ENCODE data around the gene TRUB2. TPM values are rescaled to one million over a fixed set of nuclear protein-coding genes. Genes with fewer than 3 reads are reported as not detected.

Gene TRUB2
- total and polyA plus RNA-seq, 2 of the 13 experiments (the other 11 are each of a cell fraction or from before 2014, with no cell fraction given) = 22.3 to 41.2 TPM

DNA sequence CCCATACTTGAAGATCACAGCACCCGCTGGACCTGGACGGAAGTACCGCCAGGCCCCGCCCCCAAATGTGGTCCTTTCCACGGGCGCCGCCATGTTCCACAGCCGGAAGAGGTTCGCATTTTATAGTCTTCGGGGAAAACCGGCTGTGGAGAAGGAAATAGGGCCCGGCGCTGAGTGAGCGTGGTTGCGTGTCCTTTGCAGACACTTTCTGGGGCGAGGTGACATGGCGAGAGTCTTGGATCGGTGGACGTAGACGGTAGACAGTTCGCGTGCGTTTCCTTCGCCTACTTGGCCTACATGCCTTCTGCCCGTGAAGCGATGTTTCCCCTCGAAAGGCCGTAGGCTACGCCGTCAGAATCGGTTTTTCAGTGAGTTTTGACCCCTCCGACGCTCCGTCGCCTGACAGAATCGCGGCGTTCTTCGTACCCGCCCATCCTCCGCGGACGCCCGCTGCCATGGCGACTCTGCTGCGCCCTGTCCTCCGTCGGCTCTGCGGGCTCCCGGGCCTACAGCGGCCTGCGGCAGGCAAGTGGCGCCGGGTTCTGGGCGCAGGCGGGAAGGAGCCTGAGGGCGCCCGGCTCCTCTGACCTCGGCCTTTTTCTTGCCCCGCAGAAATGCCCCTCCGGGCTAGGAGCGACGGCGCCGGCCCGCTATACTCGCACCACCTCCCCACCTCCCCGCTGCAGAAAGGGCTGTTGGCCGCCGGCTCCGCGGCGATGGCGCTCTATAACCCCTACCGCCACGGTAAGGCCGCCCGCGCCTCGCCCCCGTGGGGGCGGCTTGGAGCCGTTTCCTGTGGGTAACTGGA is at the start of gene TRUB2, which contains the start of gene COQ4 (continued):
- TF ChIP-seq ZNF121 (CRISPR knock-in tag; IDR thresholded peaks at IDR 0.05) (peak; percentile 78; the same call in 1 of the 2 replicates), JARID2 (CRISPR knock-in tag; IDR thresholded peaks at IDR 0.05; ENCODE audit: insufficient replicate concordance) (no peak), ZNF556 (CRISPR knock-in tag; IDR thresholded peaks at IDR 0.05; ENCODE audit: borderline replicate concordance) (peak; percentile 95), RCOR2 (CRISPR knock-in tag; IDR thresholded peaks at IDR 0.05) (no peak), ZNF660 (CRISPR knock-in tag; IDR thresholded peaks at IDR 0.05; ENCODE audit: borderline replicate concordance, low read depth) (no peak), FOXA1 (IDR thresholded peaks at IDR 0.05) (no peak), FOXA1 (CRISPR knock-in tag; IDR thresholded peaks at IDR 0.05) (no peak), DNMT1 (CRISPR knock-in tag; IDR thresholded peaks at IDR 0.05) (0 out of 2 replicates have a peak, but pooled peaks have one; percentile 65), ZNF788 (CRISPR knock-in tag; IDR thresholded peaks at IDR 0.05; ENCODE audit: borderline replicate concordance) (peak; percentile 93; the same call in 1 of the 2 replicates), ZNF615 (CRISPR knock-in tag; IDR thresholded peaks at IDR 0.05; ENCODE audit: borderline replicate concordance) (no peak; the same call in none of the 2 replicates), GATA4 (IDR thresholded peaks at IDR 0.05; ENCODE audit: borderline replicate concordance, low read depth) (no peak), KDM2A (CRISPR knock-in tag; IDR thresholded peaks at IDR 0.05; ENCODE audit: borderline replicate concordance, low read depth) (peak; percentile 91; the same call in 1 of the 2 replicates), KLF15 (CRISPR knock-in tag; IDR thresholded peaks at IDR 0.05; ENCODE audit: borderline replicate concordance) (peak; percentile 84; the same call in 1 of the 2 replicates), CEBPB (IDR thresholded peaks at IDR 0.05; ENCODE audit: borderline replicate concordance, low read depth, low read length) (no peak), ARID2 (CRISPR knock-in tag; IDR thresholded peaks at IDR 0.05; ENCODE audit: borderline replicate concordance) (peak; percentile 54; the same call in 1 of the 2 replicates), ZNF7 (CRISPR knock-in tag; IDR thresholded peaks at IDR 0.05) (peak; percentile 33; the same call in 1 of the 2 replicates), NFE2L1 (CRISPR knock-in tag; IDR thresholded peaks at IDR 0.05; ENCODE audit: borderline replicate concordance) (0 out of 2 replicates have a peak, but pooled peaks have one; percentile 49), ZNF224 (CRISPR knock-in tag; IDR thresholded peaks at IDR 0.05) (no peak), TBX2 (CRISPR knock-in tag; IDR thresholded peaks at IDR 0.05; ENCODE audit: borderline replicate concordance) (peak; percentile 87), ZNF841 (CRISPR knock-in tag; IDR thresholded peaks at IDR 0.05; ENCODE audit: borderline replicate concordance) (no peak), MBD4 (IDR thresholded peaks at IDR 0.05; ENCODE audit: borderline replicate concordance, low read length) (no peak)
- TF ChIP-seq, protein P1, sequence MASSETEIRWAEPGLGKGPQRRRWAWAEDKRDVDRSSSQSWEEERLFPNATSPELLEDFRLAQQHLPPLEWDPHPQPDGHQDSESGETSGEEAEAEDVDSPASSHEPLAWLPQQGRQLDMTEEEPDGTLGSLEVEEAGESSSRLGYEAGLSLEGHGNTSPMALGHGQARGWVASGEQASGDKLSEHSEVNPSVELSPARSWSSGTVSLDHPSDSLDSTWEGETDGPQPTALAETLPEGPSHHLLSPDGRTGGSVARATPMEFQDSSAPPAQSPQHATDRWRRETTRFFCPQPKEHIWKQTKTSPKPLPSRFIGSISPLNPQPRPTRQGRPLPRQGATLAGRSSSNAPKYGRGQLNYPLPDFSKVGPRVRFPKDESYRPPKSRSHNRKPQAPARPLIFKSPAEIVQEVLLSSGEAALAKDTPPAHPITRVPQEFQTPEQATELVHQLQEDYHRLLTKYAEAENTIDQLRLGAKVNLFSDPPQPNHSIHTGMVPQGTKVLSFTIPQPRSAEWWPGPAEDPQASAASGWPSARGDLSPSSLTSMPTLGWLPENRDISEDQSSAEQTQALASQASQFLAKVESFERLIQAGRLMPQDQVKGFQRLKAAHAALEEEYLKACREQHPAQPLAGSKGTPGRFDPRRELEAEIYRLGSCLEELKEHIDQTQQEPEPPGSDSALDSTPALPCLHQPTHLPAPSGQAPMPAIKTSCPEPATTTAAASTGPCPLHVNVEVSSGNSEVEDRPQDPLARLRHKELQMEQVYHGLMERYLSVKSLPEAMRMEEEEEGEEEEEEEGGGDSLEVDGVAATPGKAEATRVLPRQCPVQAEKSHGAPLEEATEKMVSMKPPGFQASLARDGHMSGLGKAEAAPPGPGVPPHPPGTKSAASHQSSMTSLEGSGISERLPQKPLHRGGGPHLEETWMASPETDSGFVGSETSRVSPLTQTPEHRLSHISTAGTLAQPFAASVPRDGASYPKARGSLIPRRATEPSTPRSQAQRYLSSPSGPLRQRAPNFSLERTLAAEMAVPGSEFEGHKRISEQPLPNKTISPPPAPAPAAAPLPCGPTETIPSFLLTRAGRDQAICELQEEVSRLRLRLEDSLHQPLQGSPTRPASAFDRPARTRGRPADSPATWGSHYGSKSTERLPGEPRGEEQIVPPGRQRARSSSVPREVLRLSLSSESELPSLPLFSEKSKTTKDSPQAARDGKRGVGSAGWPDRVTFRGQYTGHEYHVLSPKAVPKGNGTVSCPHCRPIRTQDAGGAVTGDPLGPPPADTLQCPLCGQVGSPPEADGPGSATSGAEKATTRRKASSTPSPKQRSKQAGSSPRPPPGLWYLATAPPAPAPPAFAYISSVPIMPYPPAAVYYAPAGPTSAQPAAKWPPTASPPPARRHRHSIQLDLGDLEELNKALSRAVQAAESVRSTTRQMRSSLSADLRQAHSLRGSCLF (CRISPR knock-in tag; IDR thresholded peaks at IDR 0.05; ENCODE audit: borderline replicate concordance) = no peak
- TF ChIP-seq, protein P2, sequence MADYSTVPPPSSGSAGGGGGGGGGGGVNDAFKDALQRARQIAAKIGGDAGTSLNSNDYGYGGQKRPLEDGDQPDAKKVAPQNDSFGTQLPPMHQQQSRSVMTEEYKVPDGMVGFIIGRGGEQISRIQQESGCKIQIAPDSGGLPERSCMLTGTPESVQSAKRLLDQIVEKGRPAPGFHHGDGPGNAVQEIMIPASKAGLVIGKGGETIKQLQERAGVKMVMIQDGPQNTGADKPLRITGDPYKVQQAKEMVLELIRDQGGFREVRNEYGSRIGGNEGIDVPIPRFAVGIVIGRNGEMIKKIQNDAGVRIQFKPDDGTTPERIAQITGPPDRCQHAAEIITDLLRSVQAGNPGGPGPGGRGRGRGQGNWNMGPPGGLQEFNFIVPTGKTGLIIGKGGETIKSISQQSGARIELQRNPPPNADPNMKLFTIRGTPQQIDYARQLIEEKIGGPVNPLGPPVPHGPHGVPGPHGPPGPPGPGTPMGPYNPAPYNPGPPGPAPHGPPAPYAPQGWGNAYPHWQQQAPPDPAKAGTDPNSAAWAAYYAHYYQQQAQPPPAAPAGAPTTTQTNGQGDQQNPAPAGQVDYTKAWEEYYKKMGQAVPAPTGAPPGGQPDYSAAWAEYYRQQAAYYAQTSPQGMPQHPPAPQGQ (CRISPR knock-in tag; IDR thresholded peaks at IDR 0.05; ENCODE audit: borderline replicate concordance) = peak; percentile 93; the same call in 1 of the 2 replicates
